IMR-90 (cell line): ENCODE data around the gene MAP2K5. TPM values are rescaled to one million over a fixed set of nuclear protein-coding genes. Genes with fewer than 3 reads are reported as not detected.

Experiments used
- ATAC-seq: fragments of 200-7000 bp; cut with Tn5 transposase; 2 replicates; pipeline ENCODE4 v1.9.1; 2020; ENCODE audit warnings: low read depth, mild to moderate bottlenecking, moderate library complexity
- BruUV-seq: library from RNA; stranded (reverse); fragments of 400-500 nt; replicated peaks from 2 replicates; lab custom pipeline; 2021; lab: Mats Ljungman, UMichigan
- CTCF ChIA-PET: fragments of 300-600 bp; formaldehyde crosslinking; extraction: SDS; loops from one replicate; lab custom pipeline; 2021; ENCODE audit warnings: antibody characterized with exemption; lab: Yijun Ruan, JAX
- POLR2A ChIA-PET: fragments of 300-600 bp; sonication (Branson Sonifier 250); formaldehyde crosslinking; loops from one replicate; lab custom pipeline; 2022; ENCODE audit warnings: antibody characterized with exemption; ENCODE audit not compliant: unreplicated experiment; lab: Charles Lee
- DNase-seq: peaks from one replicate; pipeline ENCODE4 v3.0.0; 2013
- H2AFZ ChIP-seq: replicated peaks from 2 replicates; pipeline ENCODE3; 2013; ENCODE audit warnings: low read length, mild to moderate bottlenecking; ENCODE audit not compliant: poor library complexity
- H2AK5ac ChIP-seq: 2 replicates; pipeline ENCODE4 v1.6.1; 2013; ENCODE audit warnings: low read depth, low read length, inconsistent platforms
- H2AK9ac ChIP-seq: replicated peaks from 2 replicates; pipeline ENCODE3; 2013; ENCODE audit warnings: mild to moderate bottlenecking, low read depth, low read length, moderate library complexity; ENCODE audit not compliant: poor library complexity
- H2BK120ac ChIP-seq: 2 replicates; pipeline ENCODE4 v1.6.1; 2013; ENCODE audit warnings: low read depth, low read length, inconsistent platforms
- H2BK15ac ChIP-seq: 3 replicates; pipeline ENCODE4 v1.6.1; 2013; ENCODE audit warnings: low read depth, low read length, inconsistent platforms
- H2BK20ac ChIP-seq: 2 replicates; pipeline ENCODE4 v1.6.1; 2013; ENCODE audit warnings: low read depth, mild to moderate bottlenecking, inconsistent platforms, low read length, moderate library complexity
- H2BK5ac ChIP-seq: 2 replicates; pipeline ENCODE4 v1.6.1; 2013; ENCODE audit warnings: mild to moderate bottlenecking, low read depth, low read length, inconsistent platforms; ENCODE audit not compliant: poor library complexity, severe bottlenecking
- H3K14ac ChIP-seq: replicated peaks from 2 replicates; pipeline ENCODE4 v1.6.1; 2013; ENCODE audit warnings: low read depth, low read length, inconsistent platforms
- H3K18ac ChIP-seq: 2 replicates; pipeline ENCODE4 v1.6.1; 2013; ENCODE audit warnings: low read depth, low read length, control low read depth
- H3K23ac ChIP-seq: 2 replicates; pipeline ENCODE4 v1.6.1; 2013; ENCODE audit warnings: low read depth, low read length, inconsistent platforms
- H3K27ac ChIP-seq: 2 replicates; pipeline ENCODE4 v1.5.1; 2013; ENCODE audit warnings: mild to moderate bottlenecking, control low read depth, low read length; ENCODE audit not compliant: insufficient read depth
- H3K27me3 ChIP-seq: 2 replicates; pipeline ENCODE4 v1.6.1; 2013; ENCODE audit warnings: low read length; ENCODE audit not compliant: control insufficient read depth, insufficient read depth
- H3K36me3 ChIP-seq: 2 replicates; pipeline ENCODE4 v1.6.1; 2013; ENCODE audit warnings: low read length, mixed read lengths; ENCODE audit not compliant: control insufficient read depth, insufficient read depth
- H3K4ac ChIP-seq: 2 replicates; pipeline ENCODE4 v1.6.1; 2013; ENCODE audit warnings: low read depth, low read length, inconsistent platforms
- H3K4me1 ChIP-seq: 2 replicates; pipeline ENCODE4 v1.6.1; 2013; ENCODE audit warnings: low read length, mixed read lengths; ENCODE audit not compliant: control insufficient read depth, insufficient read depth
- H3K4me2 ChIP-seq: 2 replicates; pipeline ENCODE4 v1.6.1; 2013; ENCODE audit warnings: low read depth, mild to moderate bottlenecking, control low read depth, low read length, moderate library complexity
- H3K4me3 ChIP-seq: 2 replicates; pipeline ENCODE4 v1.5.1; 2013; ENCODE audit warnings: low read depth, mild to moderate bottlenecking, control low read depth, low read length, moderate library complexity; ENCODE audit not compliant: insufficient read depth
- H3K56ac ChIP-seq: 2 replicates; pipeline ENCODE4 v1.6.1; 2013; ENCODE audit warnings: low read length, inconsistent platforms; ENCODE audit not compliant: insufficient read depth; ENCODE audit errors: extremely low read depth
- H3K79me1 ChIP-seq, 2 experiments: 2 replicates each; pipeline ENCODE4 v1.6.1; 2013; ENCODE audit warnings: low read length in 2 of 2, inconsistent platforms in 1 of 2, low read depth in 1 of 2
- H3K9ac ChIP-seq: 2 replicates; pipeline ENCODE4 v1.6.1; 2013; ENCODE audit warnings: low read depth, low read length, control low read depth
- H3K9me1 ChIP-seq: 2 replicates; pipeline ENCODE4 v1.6.1; 2013; ENCODE audit warnings: low read length, inconsistent platforms; ENCODE audit not compliant: insufficient read depth
- H3K9me3 ChIP-seq: 2 replicates; pipeline ENCODE4 v1.6.1; 2013; ENCODE audit warnings: low read length; ENCODE audit not compliant: control insufficient read depth, insufficient read depth
- H4K20me1 ChIP-seq: 2 replicates; pipeline ENCODE4 v1.6.1; 2013; ENCODE audit warnings: low read length, inconsistent platforms; ENCODE audit not compliant: insufficient read depth
- H4K5ac ChIP-seq: 2 replicates; pipeline ENCODE4 v1.6.1; 2013; ENCODE audit warnings: mild to moderate bottlenecking, low read depth, low read length, control low read depth
- H4K8ac ChIP-seq, 2 experiments: 2 replicates each; pipeline ENCODE4 v1.6.1; 2013; ENCODE audit warnings: low read depth in 2 of 2, low read length in 2 of 2, control low read depth in 1 of 2, inconsistent platforms in 1 of 2
- H4K91ac ChIP-seq: 2 replicates; pipeline ENCODE4 v1.6.1; 2013; ENCODE audit warnings: low read depth, low read length, inconsistent platforms; ENCODE audit not compliant: insufficient read depth
- MXI1 ChIP-seq: IDR thresholded peaks from 2 replicates; pipeline ENCODE4 v1.6.1; 2012; ENCODE audit warnings: low read depth, mild to moderate bottlenecking, low read length, moderate library complexity, borderline replicate concordance
- NFE2L2 ChIP-seq: fragments of 150-350 bp; IDR thresholded peaks from 2 replicates; pipeline ENCODE4 v1.6.1; 2016; ENCODE audit warnings: low read depth, mild to moderate bottlenecking, low read length
- POLR2A ChIP-seq: IDR thresholded peaks from 2 replicates; pipeline ENCODE4 v1.6.1; 2012; ENCODE audit warnings: mild to moderate bottlenecking, low read depth, low read length
- RAD21 ChIP-seq: IDR thresholded peaks from 2 replicates; pipeline ENCODE4 v1.6.1; 2012; ENCODE audit warnings: low read length, improper control_type of control experiment
- RCOR1 ChIP-seq: IDR thresholded peaks from 2 replicates; pipeline ENCODE4 v1.6.1; 2012; ENCODE audit warnings: mild to moderate bottlenecking, low read length, improper control_type of control experiment; ENCODE audit not compliant: insufficient replicate concordance
- RFX5 ChIP-seq: IDR thresholded peaks from 2 replicates; pipeline ENCODE4 v1.8.0; 2012; ENCODE audit warnings: low read depth, mild to moderate bottlenecking, low read length, moderate library complexity
- SMC3 ChIP-seq: fragments of 150-350 bp; IDR thresholded peaks from 2 replicates; pipeline ENCODE4 v1.6.1; 2016; ENCODE audit warnings: low read depth, mild to moderate bottlenecking, antibody characterized with exemption, low read length, moderate library complexity
- WGBS, 2 experiments: methylation state at CpG; one replicate each; pipeline versions ENCODE4 v1.1.5 to v1.1.7; 2013; ENCODE audit warnings: missing lambda C conversion rate in 2 of 2; ENCODE audit not compliant: insufficient read length in 1 of 2; ENCODE audit errors: extremely low coverage in 2 of 2; 5-methylcytosine and 5-hydroxymethylcytosine counted together
- dilution Hi-C: fragments of 300-500 bp; cut with HindIII; formaldehyde crosslinking; loops from one replicate; pipeline ENCODE4 v1.14.3; 2018; ENCODE audit warnings: low sequenced_read_pairs; ENCODE audit not compliant: unreplicated experiment
- in situ Hi-C: fragments of 300-500 bp; cut with MboI; formaldehyde crosslinking; loops from 3 replicates; pipeline ENCODE4 v1.14.3; 2019; ENCODE audit warnings: low sequenced_read_pairs, inconsistent platforms, mixed read lengths
- intact Hi-C: fragments of 100-400 bp; cut with micrococcal nuclease; formaldehyde crosslinking; loops from 2 replicates; pipeline ENCODE4 v1.10.0; 2022
- polyA plus RNA-seq, 3 experiments: library from polyadenylated mRNA; depleted of rRNA; stranded (reverse); fragments of >200 nt; gene quantifications; 2 replicates each; pipeline ENCODE4 v1.2.3, GENCODE V29; 2012; ENCODE audit warnings: low replicate concordance in 1 of 3
- total RNA-seq: library from RNA; depleted of rRNA; stranded (reverse); fragments of >200 nt; gene quantifications from 2 replicates; pipeline ENCODE4 v1.2.3, GENCODE V29; 2012
- TF ChIP-seq, protein P1 (sequence below): fragments of 150-350 bp; IDR thresholded peaks from 2 replicates; pipeline ENCODE4 v1.6.1; 2016; ENCODE audit warnings: low read depth, mild to moderate bottlenecking, low read length, moderate library complexity, borderline replicate concordance
- TF ChIP-seq, protein P2 (sequence below): fragments of 150-350 bp; IDR thresholded peaks from 2 replicates; pipeline ENCODE4 v1.6.1; 2017; ENCODE audit warnings: mild to moderate bottlenecking, antibody characterized with exemption, low read length, low read depth
- TF ChIP-seq, protein P3 (sequence below): conservative IDR thresholded peaks from 2 replicates; pipeline ENCODE4 v1.5.1; 2012; ENCODE audit warnings: mild to moderate bottlenecking, low read depth, low read length, improper control_type of control experiment

The MAP2K5 gene
- total and polyA plus RNA-seq, 2 of the 4 experiments (the other 2 are of a cell fraction): 1.6 to 6.1 TPM

DNA sequence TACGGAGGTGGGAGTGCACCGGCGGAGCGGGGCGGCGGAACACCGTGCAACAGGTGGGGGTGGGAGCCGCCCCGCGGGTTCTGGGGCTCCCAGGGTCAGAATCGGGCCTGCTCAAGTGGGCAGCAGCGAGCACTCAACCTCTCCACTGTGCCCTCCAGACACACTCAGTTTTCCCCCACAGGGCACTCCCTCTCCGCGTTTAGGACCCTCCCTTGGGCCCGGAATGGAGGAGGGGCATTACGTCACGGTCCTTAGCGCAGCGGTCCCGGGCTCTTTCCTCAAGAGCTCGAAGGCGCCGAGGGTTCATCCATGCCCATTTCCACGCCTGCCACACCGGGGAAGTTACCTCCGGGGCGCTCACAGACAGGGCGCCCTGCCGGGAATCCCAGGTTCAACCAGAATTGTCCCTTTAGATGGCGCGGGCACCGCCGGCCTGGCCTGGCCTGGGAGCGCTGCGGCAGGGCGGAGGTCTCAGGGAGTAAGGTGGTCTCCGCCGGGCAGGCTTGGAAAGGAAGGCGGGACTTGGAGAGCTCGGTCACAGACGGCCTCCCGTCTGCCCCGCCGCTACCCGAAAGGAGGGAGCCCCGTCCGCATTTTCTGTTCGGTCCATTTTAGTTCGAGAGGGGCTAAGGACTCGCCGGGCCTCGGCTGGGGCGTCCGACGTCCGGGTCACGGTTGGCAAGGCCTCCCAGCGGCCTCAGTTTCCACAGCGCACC, 292.2 kb downstream of the MAP2K5 start (continued):
- TF ChIP-seq RAD21: no peak

DNA sequence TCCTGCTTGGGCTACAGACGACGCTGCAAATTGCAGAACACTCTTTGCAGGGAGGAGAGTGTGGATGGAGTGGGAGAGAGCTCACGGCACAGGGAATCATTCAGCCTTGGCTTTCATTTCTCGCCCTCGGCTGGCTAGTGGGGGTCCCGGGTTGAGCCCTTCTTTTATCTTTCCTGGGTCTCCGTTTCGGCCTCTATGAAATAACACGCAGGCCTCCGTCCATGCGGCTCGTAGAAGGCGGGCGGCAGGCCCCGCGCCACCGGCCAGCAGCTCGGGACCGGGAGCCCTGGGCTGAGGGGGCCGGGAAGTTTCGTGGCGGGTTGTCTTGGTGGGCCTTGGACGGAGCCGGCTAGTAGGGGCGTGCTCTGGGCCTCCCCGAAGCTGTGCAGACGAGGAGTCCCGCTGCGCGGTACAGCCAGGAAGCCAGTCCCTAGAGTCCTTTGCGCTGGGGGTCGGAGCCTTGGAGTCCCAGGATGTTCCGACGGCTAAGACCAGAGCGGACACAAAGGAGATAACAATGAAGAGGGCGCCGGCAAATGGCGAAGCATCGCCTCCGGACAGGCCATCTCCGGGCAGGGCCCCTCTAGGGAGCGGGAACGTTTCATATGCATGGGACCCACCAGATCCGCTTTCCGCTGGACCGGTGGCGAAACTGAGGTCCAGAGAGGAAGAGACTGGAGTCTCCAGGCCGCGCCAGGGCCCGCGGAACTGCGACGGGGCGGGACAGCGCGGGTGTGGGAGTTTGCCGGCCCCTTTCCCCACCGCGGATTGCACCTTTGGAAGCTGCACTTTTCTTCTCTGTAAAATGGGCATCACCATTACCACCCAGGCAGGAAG, 293.0 kb downstream of the MAP2K5 start:
- in situ Hi-C loops (loop anchor here (5.0 kb wide), 2 partner anchors 378 to 893 kb away; no protein-coding TSS in a partner anchor), dilution Hi-C loops (no loop called here), intact Hi-C loops (loop anchor here (1.0 to 10.0 kb wide), 6 partner anchors 335 to 771 kb away; partner anchors contain the start of gene SMAD3)
- Histone ChIP-seq H2BK120ac (no peak overlapping the region), H4K91ac (no peak overlapping the region), H3K79me1 (no peaks in the 10 kb centered on the region), H2BK20ac (no peak overlapping the region), H3K4me2 (peak overlapping the region; percentile 21; the same call in 1 of the 2 replicates), H3K4me3 (peak overlapping the region; percentile 13; the same call in 1 of the 2 replicates), H3K4me1 (no peaks in the 10 kb centered on the region), H3K23ac (no peak overlapping the region), H3K18ac (no peak overlapping the region), H4K8ac (no peak overlapping the region), H3K9me3 (no peaks in the 10 kb centered on the region), H3K56ac (no peak overlapping the region), H4K5ac (no peak overlapping the region), H2BK5ac (no peak overlapping the region), H3K27ac (no peak overlapping the region), H3K14ac (no peak overlapping the region), H4K20me1 (no peaks in the 10 kb centered on the region), H3K9ac (no peak overlapping the region), H2AK5ac (no peak overlapping the region), H3K36me3 (no peaks in the 10 kb centered on the region), H2AK9ac (no peak overlapping the region), H3K9me1 (no peaks in the 10 kb centered on the region), H2BK15ac (no peak overlapping the region), H2AFZ (peak overlapping the region; percentile 74), H3K4ac (no peak overlapping the region), H3K27me3 (peaks cover 68% of the 10 kb centered on the region)
- CTCF ChIA-PET: interaction anchor here (0.7 to 2.1 kb wide), 3 partner anchors 334 to 421 kb away, joined by 3 to 7 read pairs (median 4); no protein-coding TSS in a partner anchor
- ATAC-seq (no peak), DNase-seq (no peak)
- BruUV-seq: no TSS peak
- POLR2A ChIA-PET: no interaction called here
- WGBS, 2 experiments: 41% methylated on average over 26 of the region's 59 CpGs; no CpG with 5 or more reads in 1 of the 2 experiments
- TF ChIP-seq POLR2A: no peak
- no peak for TF ChIP-seq SMC3
- TF ChIP-seq RCOR1: no peak
- TF ChIP-seq RFX5: no peak
- no peak for TF ChIP-seq MXI1
- no peak for TF ChIP-seq RAD21
- TF ChIP-seq, protein P1, sequence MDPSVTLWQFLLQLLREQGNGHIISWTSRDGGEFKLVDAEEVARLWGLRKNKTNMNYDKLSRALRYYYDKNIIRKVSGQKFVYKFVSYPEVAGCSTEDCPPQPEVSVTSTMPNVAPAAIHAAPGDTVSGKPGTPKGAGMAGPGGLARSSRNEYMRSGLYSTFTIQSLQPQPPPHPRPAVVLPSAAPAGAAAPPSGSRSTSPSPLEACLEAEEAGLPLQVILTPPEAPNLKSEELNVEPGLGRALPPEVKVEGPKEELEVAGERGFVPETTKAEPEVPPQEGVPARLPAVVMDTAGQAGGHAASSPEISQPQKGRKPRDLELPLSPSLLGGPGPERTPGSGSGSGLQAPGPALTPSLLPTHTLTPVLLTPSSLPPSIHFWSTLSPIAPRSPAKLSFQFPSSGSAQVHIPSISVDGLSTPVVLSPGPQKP: no peak
- TF ChIP-seq, protein P2, sequence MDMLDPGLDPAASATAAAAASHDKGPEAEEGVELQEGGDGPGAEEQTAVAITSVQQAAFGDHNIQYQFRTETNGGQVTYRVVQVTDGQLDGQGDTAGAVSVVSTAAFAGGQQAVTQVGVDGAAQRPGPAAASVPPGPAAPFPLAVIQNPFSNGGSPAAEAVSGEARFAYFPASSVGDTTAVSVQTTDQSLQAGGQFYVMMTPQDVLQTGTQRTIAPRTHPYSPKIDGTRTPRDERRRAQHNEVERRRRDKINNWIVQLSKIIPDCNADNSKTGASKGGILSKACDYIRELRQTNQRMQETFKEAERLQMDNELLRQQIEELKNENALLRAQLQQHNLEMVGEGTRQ: no peak
- TF ChIP-seq, protein P3, sequence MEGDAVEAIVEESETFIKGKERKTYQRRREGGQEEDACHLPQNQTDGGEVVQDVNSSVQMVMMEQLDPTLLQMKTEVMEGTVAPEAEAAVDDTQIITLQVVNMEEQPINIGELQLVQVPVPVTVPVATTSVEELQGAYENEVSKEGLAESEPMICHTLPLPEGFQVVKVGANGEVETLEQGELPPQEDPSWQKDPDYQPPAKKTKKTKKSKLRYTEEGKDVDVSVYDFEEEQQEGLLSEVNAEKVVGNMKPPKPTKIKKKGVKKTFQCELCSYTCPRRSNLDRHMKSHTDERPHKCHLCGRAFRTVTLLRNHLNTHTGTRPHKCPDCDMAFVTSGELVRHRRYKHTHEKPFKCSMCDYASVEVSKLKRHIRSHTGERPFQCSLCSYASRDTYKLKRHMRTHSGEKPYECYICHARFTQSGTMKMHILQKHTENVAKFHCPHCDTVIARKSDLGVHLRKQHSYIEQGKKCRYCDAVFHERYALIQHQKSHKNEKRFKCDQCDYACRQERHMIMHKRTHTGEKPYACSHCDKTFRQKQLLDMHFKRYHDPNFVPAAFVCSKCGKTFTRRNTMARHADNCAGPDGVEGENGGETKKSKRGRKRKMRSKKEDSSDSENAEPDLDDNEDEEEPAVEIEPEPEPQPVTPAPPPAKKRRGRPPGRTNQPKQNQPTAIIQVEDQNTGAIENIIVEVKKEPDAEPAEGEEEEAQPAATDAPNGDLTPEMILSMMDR: no peak
- no peak for TF ChIP-seq NFE2L2
